Measurements from ENCODE around the gene AUTS2.

DNA sequence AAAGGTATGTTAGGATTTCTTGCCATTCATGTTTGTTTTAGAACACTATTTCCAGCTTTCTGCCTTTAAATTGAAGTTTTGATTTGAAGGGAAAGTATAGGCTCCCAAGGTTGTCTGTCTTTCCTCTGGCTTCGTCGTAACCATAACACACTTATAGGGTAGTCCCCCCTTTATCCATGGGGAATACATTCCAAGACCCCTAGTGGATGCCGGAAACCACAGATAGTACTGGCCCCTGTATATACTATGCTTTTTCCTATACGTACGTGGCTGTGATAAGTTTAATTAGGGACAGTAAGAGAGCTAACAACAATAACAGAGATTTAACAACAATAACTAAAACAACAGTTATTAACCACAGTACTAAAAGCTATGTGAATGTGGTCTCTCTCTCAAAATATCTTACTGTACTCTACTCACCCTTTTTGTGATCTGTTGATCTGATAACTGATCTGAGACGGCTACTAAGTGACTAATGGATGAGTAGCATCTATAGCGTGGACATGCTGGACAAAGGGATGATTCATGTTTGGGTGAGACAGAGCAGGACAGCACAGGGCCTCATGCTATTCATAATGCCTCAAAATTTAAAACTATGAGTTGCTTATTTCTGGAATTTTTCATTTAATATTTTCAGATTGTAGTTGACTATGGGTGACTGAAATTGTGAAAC is 273.1 kb downstream of the AUTS2 start:
- TF ChIP-seq EZH2 (IDR thresholded peaks at IDR 0.05; ENCODE audit: low read depth, low read length, severe bottlenecking) (no peak), JUN (IDR thresholded peaks at IDR 0.05; ENCODE audit: low read depth, low read length) (no peak), CEBPB (IDR thresholded peaks at IDR 0.05; ENCODE audit: low read depth, low read length) (no peak), POLR2A (IDR thresholded peaks at IDR 0.05; ENCODE audit: control extremely low read depth in 1 of 2, low read depth in 2 of 2, low read length in 2 of 2) (no peak), SIRT6 (IDR thresholded peaks at IDR 0.05; ENCODE audit: low read length) (no peak), POLR2AphosphoS5 (IDR thresholded peaks at IDR 0.05; ENCODE audit: low read depth, low read length) (no peak), GABPA (IDR thresholded peaks at IDR 0.05; ENCODE audit: borderline replicate concordance, insufficient read depth, low read length) (no peak), RAD21 (IDR thresholded peaks at IDR 0.05 in 1 of 2, conservative IDR thresholded peaks at IDR 0.05 in 1 of 2; ENCODE audit: low read depth in 2 of 2, low read length in 2 of 2) (no peak), TAF1 (IDR thresholded peaks at IDR 0.05; ENCODE audit: low read depth, low read length) (no peak), KDM4A (IDR thresholded peaks at IDR 0.05; ENCODE audit: low read depth, low read length, severe bottlenecking) (no peak), SP1 (IDR thresholded peaks at IDR 0.05; ENCODE audit: low read depth, low read length) (no peak), SRF (IDR thresholded peaks at IDR 0.05; ENCODE audit: low read depth, low read length) (no peak)
- TF ChIP-seq, protein P1, sequence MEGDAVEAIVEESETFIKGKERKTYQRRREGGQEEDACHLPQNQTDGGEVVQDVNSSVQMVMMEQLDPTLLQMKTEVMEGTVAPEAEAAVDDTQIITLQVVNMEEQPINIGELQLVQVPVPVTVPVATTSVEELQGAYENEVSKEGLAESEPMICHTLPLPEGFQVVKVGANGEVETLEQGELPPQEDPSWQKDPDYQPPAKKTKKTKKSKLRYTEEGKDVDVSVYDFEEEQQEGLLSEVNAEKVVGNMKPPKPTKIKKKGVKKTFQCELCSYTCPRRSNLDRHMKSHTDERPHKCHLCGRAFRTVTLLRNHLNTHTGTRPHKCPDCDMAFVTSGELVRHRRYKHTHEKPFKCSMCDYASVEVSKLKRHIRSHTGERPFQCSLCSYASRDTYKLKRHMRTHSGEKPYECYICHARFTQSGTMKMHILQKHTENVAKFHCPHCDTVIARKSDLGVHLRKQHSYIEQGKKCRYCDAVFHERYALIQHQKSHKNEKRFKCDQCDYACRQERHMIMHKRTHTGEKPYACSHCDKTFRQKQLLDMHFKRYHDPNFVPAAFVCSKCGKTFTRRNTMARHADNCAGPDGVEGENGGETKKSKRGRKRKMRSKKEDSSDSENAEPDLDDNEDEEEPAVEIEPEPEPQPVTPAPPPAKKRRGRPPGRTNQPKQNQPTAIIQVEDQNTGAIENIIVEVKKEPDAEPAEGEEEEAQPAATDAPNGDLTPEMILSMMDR (IDR thresholded peaks at IDR 0.05; ENCODE audit: control extremely low read depth in 1 of 3, insufficient read depth in 1 of 3, low read depth in 1 of 3, low read length in 3 of 3) = no peak
